Measurements from ENCODE around the gene PLA2G5.
"Not testable (repeated sequence)": the region's sequence is repeated elsewhere in the genome, so short reads cannot be mapped to it uniquely, and the experiment has no call there.

The PLA2G5 gene

GRCh38 chr1:20060791-20061190 is 9.2 kb upstream of the PLA2G5 start:
- DNase-seq (ENCODE audit: low read depth); H3K4me3 ChIP-seq (ENCODE audit: low read depth, low read length): not testable (repeated sequence)

GRCh38 chr1:20061866-20062265 is 8.1 kb upstream of the PLA2G5 start:
- no peak for DNase-seq (ENCODE audit: low read depth)
- H3K4me3 ChIP-seq (ENCODE audit: low read depth, low read length) = no peak overlapping the region

- no peak overlapping the region for H3K4me3 ChIP-seq (ENCODE audit: low read depth, low read length)
- peak; percentile 17 for DNase-seq (ENCODE audit: low read depth)
These were observed 6.1 kb upstream of the PLA2G5 start for GRCh38 chr1:20063861-20064292.

- H3K4me3 ChIP-seq (ENCODE audit: low read depth, low read length) = no peak overlapping the region
- no peak for DNase-seq (ENCODE audit: low read depth)
These were observed 1.3 kb upstream of the PLA2G5 start for GRCh38 chr1:20068722-20069121.

GRCh38 chr1:20070357-20070756 is 363 bp downstream of the PLA2G5 start:
- DNase-seq (ENCODE audit: low read depth) = no peak
- H3K4me3 ChIP-seq (ENCODE audit: low read depth, low read length) = no peak overlapping the region

- no peak for DNase-seq (ENCODE audit: low read depth)
- no peak overlapping the region for H3K4me3 ChIP-seq (ENCODE audit: low read depth, low read length)
These were observed 1.4 kb downstream of the PLA2G5 start for GRCh38 chr1:20071416-20071815.

GRCh38 chr1:20072771-20073170 is 2.8 kb downstream of the PLA2G5 start:
- no peak for DNase-seq (ENCODE audit: low read depth)

GRCh38 chr1:20073256-20073655 is 3.3 kb downstream of the PLA2G5 start:
- H3K4me3 ChIP-seq (ENCODE audit: low read depth, low read length) = no peak overlapping the region
- no peak for DNase-seq (ENCODE audit: low read depth)

More at GRCh38 chr1:20072771-20073170, 2.8 kb downstream of the PLA2G5 start:
- H3K4me3 ChIP-seq (ENCODE audit: low read depth, low read length) = no peak overlapping the region

GRCh38 chr1:20074055-20074724 is 4.2 kb downstream of the PLA2G5 start:
- DNase-seq (ENCODE audit: low read depth) = no peak

GRCh38 chr1:20074725-20075171 is 4.8 kb downstream of the PLA2G5 start:
- H3K4me3 ChIP-seq (ENCODE audit: low read depth, low read length) = no peak overlapping the region
- no peak for DNase-seq (ENCODE audit: low read depth)

More at GRCh38 chr1:20074055-20074724, 4.2 kb downstream of the PLA2G5 start:
- no peak overlapping the region for H3K4me3 ChIP-seq (ENCODE audit: low read depth, low read length)

- no peak for DNase-seq (ENCODE audit: low read depth)
- no peak overlapping the region for H3K4me3 ChIP-seq (ENCODE audit: low read depth, low read length)
These were observed 5.4 kb downstream of the PLA2G5 start for GRCh38 chr1:20075345-20075744.

- no peak overlapping the region for H3K4me3 ChIP-seq (ENCODE audit: low read depth, low read length)
- DNase-seq (ENCODE audit: low read depth) = no peak
These were observed 6.2 kb downstream of the PLA2G5 start for GRCh38 chr1:20076223-20076622.

GRCh38 chr1:20076710-20077461 is 6.9 kb downstream of the PLA2G5 start:
- DNase-seq (ENCODE audit: low read depth) = no peak
- no peak overlapping the region for H3K4me3 ChIP-seq (ENCODE audit: low read depth, low read length)

- no peak overlapping the region for H3K4me3 ChIP-seq (ENCODE audit: low read depth, low read length)
- no peak for DNase-seq (ENCODE audit: low read depth)
These were observed 8.2 kb downstream of the PLA2G5 start for GRCh38 chr1:20078171-20078651.

- no peak for DNase-seq (ENCODE audit: low read depth)
- no peak overlapping the region for H3K4me3 ChIP-seq (ENCODE audit: low read depth, low read length)
These were observed 8.7 kb downstream of the PLA2G5 start for GRCh38 chr1:20078711-20079110.

GRCh38 chr1:20079661-20080305 is 9.8 kb downstream of the PLA2G5 start:
- DNase-seq (ENCODE audit: low read depth) = no peak
- H3K4me3 ChIP-seq (ENCODE audit: low read depth, low read length) = no peak overlapping the region

GRCh38 chr1:20080441-20081352 is 10.7 kb downstream of the PLA2G5 start:
- H3K4me3 ChIP-seq (ENCODE audit: low read depth, low read length) = no peak overlapping the region
- no peak for DNase-seq (ENCODE audit: low read depth)

GRCh38 chr1:20081353-20081810 is 11.4 kb downstream of the PLA2G5 start:
- no peak overlapping the region for H3K4me3 ChIP-seq (ENCODE audit: low read depth, low read length)
- DNase-seq (ENCODE audit: low read depth) = no peak

GRCh38 chr1:20082772-20083171 is 12.8 kb downstream of the PLA2G5 start:
- H3K4me3 ChIP-seq (ENCODE audit: low read depth, low read length) = no peak overlapping the region
- no peak for DNase-seq (ENCODE audit: low read depth)

Measured in skeletal muscle cell (primary cell).